ENCODE data around the gene TSSK2. TPM values are rescaled to one million over a fixed set of nuclear protein-coding genes. Genes with fewer than 3 reads are reported as not detected.

Gene TSSK2
- total and polyA plus RNA-seq, 2 experiments from 2014 or later: not detected

- H3K4me1 ChIP-seq (ENCODE audit: low read depth): peaks cover 6% of the 10 kb centered on the region
- no peaks in the 10 kb centered on the region for H3K9me3 ChIP-seq (ENCODE audit: low read depth)
- TF ChIP-seq CTCF (IDR thresholded peaks at IDR 0.05; ENCODE audit: low read depth, low read length): no peak
- no peaks in the 10 kb centered on the region for H3K36me3 ChIP-seq
- H3K4me3 ChIP-seq: no peak overlapping the region
- H3K27ac ChIP-seq: no peak overlapping the region
- DNase-seq (ENCODE audit: low read depth in 1 of 2, low spot score in 1 of 2): no peak
- no peaks in the 10 kb centered on the region for H3K27me3 ChIP-seq
Observed at GRCh38 chr22:19125474-19126308, 5.4 kb upstream of the TSSK2 start.

DNA sequence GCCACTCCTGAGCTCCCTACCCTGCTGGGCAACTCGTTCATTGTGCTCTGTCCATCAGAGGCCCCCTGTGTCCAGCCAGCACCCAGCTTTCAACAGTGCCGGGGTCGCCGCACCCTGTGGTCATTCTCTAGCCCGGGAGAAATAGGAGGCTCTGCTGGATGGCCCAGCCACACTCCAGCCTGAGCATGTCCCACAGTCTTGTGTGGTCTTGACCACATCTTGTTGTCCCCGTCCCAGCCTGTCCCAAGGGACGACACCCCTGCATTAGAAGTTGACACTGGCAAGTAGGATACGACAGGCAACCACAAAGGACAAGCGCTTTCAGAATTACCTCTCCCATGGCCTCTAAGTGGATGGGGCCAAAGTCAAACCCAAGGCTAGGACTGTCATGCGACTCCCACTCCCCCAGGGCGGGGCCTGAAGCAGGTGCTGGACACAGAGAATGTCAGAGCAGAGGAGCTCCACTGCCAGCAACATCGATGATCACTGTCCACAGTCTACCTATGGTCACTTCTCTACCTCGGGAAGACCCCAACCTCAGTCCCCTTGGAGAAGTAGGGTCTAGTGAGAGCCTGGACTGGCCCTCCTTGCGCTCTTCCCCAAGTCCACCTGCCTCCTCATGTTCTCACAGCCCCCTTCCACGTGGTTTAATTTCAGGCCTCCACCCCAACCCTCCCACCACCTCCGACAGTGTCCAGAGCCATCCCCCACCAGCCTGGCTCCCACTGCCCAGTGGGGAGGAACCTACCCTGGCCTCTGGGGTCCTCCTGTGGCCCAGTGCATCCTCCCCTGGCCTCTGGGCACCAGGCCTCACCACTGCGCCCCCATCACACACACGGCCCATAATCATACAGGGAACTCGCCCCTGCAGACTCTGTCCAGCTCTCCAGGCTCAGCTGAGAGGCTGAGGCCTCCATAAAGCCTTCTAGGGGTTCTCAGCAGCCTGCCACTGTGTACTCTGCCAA is 4.5 kb upstream of the TSSK2 start:
- Histone ChIP-seq H3K36me3 (no peaks in the 10 kb centered on the region), H3K4me1 (ENCODE audit: low read depth) (peaks cover 3% of the 10 kb centered on the region), H3K9me3 (ENCODE audit: low read depth) (no peaks in the 10 kb centered on the region), H3K4me3 (no peak overlapping the region), H3K27me3 (no peaks in the 10 kb centered on the region), H3K27ac (no peak overlapping the region)
- no peak for TF ChIP-seq CTCF (IDR thresholded peaks at IDR 0.05; ENCODE audit: low read depth, low read length)
- DNase-seq (ENCODE audit: low read depth in 1 of 2, low spot score in 1 of 2): no peak

DNA sequence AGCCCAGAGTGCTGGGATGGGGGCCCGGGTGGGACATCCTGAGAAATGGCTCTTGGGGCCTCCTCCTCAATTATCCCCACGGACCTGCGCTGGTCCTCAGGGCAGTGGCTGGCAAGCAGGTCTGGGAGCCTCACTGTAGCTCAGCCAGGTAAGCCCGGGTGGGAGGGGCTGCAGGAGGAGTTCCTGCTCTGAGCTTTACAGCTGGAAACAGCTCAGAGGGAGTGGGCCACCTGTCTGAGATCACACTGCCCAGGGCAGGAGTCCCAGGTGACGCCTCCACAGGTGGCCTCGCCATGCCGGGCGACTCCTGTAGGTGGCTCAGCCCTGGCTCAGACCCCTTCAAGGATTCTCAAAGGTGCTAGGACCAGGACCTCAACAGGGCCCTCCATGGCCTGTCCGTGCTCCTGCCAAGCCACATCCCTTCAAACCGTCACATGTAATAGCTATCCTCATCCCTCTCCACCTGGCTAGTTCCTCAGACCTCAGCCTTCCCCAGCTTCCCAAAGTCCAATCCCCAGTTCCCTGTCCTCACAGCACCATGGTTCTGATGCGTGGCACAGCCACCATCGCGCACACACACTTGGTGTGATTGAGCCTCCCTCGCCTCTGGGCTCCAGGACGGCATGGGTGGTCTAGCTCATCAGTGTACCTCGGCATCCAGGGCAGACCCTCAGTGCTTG is 3.6 kb upstream of the TSSK2 start:
- no peaks in the 10 kb centered on the region for H3K36me3 ChIP-seq
- no peak for DNase-seq (ENCODE audit: low read depth in 1 of 2, low spot score in 1 of 2)
- peaks cover 3% of the 10 kb centered on the region for H3K4me1 ChIP-seq (ENCODE audit: low read depth)

DNA sequence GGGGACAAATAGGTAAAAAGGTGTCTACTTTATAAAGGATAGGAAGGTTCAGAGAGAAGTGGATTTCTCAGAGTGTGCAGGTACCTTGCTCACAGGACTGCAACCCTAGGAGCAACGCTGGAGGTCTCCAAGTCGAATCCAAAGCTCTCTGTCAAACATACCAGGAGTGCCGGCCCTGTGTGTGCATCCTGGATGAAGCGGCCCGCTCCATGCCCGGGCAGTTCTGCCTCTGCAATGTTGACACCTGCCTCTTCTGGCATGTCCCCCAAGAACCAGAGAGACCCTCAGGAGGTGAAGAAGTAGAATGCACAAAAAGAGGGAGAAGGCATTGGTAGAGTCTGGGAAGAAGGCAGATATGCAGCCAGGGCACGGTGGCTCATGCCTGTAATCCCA is 3.1 kb upstream of the TSSK2 start:
- Histone ChIP-seq H3K9me3 (ENCODE audit: low read depth) (no peaks in the 10 kb centered on the region), H3K27ac (no peak overlapping the region), H3K4me1 (ENCODE audit: low read depth) (peaks cover 3% of the 10 kb centered on the region), H3K27me3 (no peaks in the 10 kb centered on the region), H3K4me3 (no peak overlapping the region), H3K36me3 (no peaks in the 10 kb centered on the region)
- DNase-seq (ENCODE audit: low read depth in 1 of 2, low spot score in 1 of 2): no peak
- TF ChIP-seq CTCF (IDR thresholded peaks at IDR 0.05; ENCODE audit: low read depth, low read length): no peak

More for the DNA sequence above, 3.6 kb upstream of the TSSK2 start:
- H3K4me3 ChIP-seq: no peak overlapping the region
- no peaks in the 10 kb centered on the region for H3K9me3 ChIP-seq (ENCODE audit: low read depth)
- no peak for TF ChIP-seq CTCF (IDR thresholded peaks at IDR 0.05; ENCODE audit: low read depth, low read length)
- H3K27me3 ChIP-seq: no peaks in the 10 kb centered on the region
- no peak overlapping the region for H3K27ac ChIP-seq
